ENCODE results near the gene BCAN. TPM values are rescaled to one million over a fixed set of nuclear protein-coding genes. Genes with fewer than 3 reads are reported as not detected.

The BCAN gene
- total and polyA plus RNA-seq, 8 donors, result 0.34 to 0.87 (median 0.61) TPM

DNA sequence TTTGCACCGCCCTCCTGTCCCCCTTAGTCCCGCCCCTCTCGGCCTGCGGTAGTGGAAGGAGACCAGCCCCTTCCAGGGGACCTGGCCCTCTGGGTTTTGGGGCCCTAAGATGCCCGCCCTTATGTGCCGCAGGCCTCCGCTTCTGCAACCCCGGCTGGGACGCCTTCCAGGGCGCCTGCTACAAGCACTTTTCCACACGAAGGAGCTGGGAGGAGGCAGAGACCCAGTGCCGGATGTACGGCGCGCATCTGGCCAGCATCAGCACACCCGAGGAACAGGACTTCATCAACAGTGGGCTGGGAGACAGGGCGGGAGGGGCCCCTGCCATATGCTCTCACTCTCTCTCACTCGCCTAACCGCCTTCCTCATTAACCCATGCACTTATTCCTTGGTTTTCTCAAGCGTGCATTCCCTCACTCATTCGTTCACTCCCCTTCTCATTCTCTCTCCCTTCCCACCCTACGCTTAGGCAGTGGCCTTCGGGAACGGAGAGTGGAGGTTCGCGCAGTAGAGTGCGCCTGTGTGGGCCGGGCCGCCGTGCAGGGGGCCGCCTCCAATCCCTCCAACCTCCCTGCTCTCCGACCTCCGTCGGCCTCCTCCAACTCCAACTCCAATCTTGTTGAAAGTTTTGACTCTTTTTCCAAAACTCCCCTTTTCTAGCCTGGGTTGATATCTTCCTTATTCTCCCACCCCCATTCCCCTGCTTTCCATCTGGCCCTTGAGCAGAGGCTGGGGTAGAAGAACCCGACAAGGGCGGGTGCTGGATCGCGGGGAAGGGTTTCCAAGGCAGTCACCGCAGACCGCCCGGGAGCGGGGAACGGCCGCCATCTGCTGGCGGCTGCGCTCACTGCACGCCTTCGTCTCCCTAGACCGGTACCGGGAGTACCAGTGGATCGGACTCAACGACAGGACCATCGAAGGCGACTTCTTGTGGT, 15.2 kb downstream of the BCAN start:
- Histone ChIP-seq H3K9me3 (no peaks in the 10 kb centered on the region), H3K4me3 (peak overlapping the region in 1 of 2 donors; percentile 16), H3K27me3 (peaks cover 15 to 72% of the 10 kb centered on the region in 2 donors), H3K4me1 (peaks cover 25 to 49% of the 10 kb centered on the region in 2 donors), H3K27ac (no peak overlapping the region), H3K36me3 (no peaks in the 10 kb centered on the region)
- intact Hi-C loops (cut with DNase I), result no loop called here
- ATAC-seq (peak; percentile 63), DNase-seq (peak; percentile 70 to 94 (median 78))
- TF ChIP-seq CTCF (IDR thresholded peaks at IDR 0.05), result peak; percentile 90

DNA sequence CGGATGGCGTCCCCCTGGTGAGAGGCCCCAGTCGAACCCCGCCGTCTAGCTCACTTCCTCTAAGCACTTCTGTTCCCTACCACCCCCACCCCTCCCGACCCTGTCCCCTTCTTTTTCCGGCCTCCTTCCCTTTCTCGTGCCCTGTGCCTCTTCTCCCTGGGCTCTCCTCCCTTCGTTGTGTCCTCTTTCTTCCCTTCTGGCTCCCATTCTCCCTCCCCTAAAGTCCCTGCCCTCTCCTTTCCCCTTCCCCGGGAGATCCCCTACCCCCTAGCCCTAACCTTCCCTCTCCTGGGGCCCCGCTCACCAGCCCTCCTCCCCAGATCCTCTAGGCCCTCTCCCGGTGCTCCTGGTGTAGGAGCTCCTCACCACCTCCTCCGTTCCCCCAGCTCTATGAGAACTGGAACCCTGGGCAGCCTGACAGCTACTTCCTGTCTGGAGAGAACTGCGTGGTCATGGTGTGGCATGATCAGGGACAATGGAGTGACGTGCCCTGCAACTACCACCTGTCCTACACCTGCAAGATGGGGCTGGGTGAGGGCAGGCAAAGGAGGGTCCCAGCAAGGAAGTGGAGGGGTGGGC, 15.9 kb downstream of the BCAN start:
- peaks cover 15 to 65% of the 10 kb centered on the region in 2 donors for H3K27me3 ChIP-seq
- H3K36me3 ChIP-seq, result no peaks in the 10 kb centered on the region
- intact Hi-C loops (cut with DNase I), result no loop called here
- H3K4me3 ChIP-seq, result no peak overlapping the region
- DNase-seq (no peak), ATAC-seq (no peak)
- H3K9me3 ChIP-seq, result no peaks in the 10 kb centered on the region
- no peak overlapping the region for H3K27ac ChIP-seq
- H3K4me1 ChIP-seq, result peaks cover 30 to 57% of the 10 kb centered on the region in 2 donors
- TF ChIP-seq CTCF (IDR thresholded peaks at IDR 0.05), result no peak

DNA sequence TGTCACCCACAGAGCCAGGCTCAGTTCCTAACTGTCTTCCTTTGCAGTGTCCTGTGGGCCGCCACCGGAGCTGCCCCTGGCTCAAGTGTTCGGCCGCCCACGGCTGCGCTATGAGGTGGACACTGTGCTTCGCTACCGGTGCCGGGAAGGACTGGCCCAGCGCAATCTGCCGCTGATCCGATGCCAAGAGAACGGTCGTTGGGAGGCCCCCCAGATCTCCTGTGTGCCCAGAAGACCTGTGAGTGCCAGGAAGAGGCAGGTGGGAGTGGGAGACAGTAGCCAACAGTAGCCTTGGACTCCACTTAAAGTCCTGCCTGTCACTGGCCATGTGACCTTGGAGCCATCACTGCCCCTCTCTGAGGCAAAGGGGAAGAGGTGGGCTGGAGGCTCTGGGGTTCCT, 16.6 kb downstream of the BCAN start:
- ATAC-seq (no peak), DNase-seq (no peak)
- no peak for TF ChIP-seq CTCF (IDR thresholded peaks at IDR 0.05)
- H3K36me3 ChIP-seq, result no peaks in the 10 kb centered on the region
- H3K9me3 ChIP-seq, result no peaks in the 10 kb centered on the region
- no peak overlapping the region for H3K4me3 ChIP-seq
- peaks cover 37 to 64% of the 10 kb centered on the region in 2 donors for H3K4me1 ChIP-seq
- peaks cover 15 to 58% of the 10 kb centered on the region in 2 donors for H3K27me3 ChIP-seq
- intact Hi-C loops (cut with DNase I), result no loop called here
- H3K27ac ChIP-seq, result no peak overlapping the region

DNA sequence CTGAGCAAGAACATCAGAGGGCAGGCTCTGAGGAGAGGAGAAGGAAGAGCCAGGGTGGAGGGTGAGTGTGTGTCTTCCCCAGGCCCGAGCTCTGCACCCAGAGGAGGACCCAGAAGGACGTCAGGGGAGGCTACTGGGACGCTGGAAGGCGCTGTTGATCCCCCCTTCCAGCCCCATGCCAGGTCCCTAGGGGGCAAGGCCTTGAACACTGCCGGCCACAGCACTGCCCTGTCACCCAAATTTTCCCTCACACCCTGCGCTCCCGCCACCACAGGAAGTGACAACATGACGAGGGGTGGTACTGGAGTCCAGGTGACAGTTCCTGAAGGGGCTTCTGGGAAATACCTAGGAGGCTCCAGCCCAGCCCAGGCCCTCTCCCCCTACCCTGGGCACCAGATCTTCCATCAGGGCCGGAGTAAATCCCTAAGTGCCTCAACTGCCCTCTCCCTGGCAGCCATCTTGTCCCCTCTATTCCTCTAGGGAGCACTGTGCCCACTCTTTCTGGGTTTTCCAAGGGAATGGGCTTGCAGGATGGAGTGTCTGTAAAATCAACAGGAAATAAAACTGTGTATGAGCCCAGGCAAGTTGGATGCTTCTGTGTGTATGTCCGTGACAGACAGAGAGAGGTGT, 17.1 kb downstream of the BCAN start:
- TF ChIP-seq CTCF (IDR thresholded peaks at IDR 0.05), result no peak
- Histone ChIP-seq H3K27me3 (peaks cover 15 to 52% of the 10 kb centered on the region in 2 donors), H3K36me3 (no peaks in the 10 kb centered on the region), H3K9me3 (no peaks in the 10 kb centered on the region), H3K4me3 (no peak overlapping the region), H3K4me1 (peaks cover 37 to 69% of the 10 kb centered on the region in 2 donors), H3K27ac (no peak overlapping the region)
- intact Hi-C loops (cut with DNase I), result no loop called here
- ATAC-seq (no peak), DNase-seq (peak in 1 of 4 donors; percentile 50)

GRCh38 chr1:156659661-156659987, 17.7 kb downstream of the BCAN start:
- intact Hi-C loops (cut with DNase I), result no loop called here
- Histone ChIP-seq H3K36me3 (no peaks in the 10 kb centered on the region), H3K27me3 (peaks cover 15 to 47% of the 10 kb centered on the region in 2 donors), H3K4me3 (no peak overlapping the region), H3K4me1 (peaks cover 42 to 75% of the 10 kb centered on the region in 2 donors), H3K9me3 (no peaks in the 10 kb centered on the region), H3K27ac (peak overlapping the region; percentile 71 to 72)
- no peak for TF ChIP-seq CTCF (IDR thresholded peaks at IDR 0.05)
- ATAC-seq, result no peak
- no peak for DNase-seq
